ENCODE data around the gene ACOT9. TPM values are rescaled to one million over a fixed set of nuclear protein-coding genes. Genes with fewer than 3 reads are reported as not detected.

Gene ACOT9
- total and polyA plus RNA-seq, 2 experiments from 2014 or later: 28.5 to 34.3 TPM

GRCh38 chrX:23670528-23670927, 72.5 kb downstream of the ACOT9 start:
- Mint-ChIP-seq H3K4me1 (peaks cover 11% of the 10 kb centered on the region), H3K9me3 (no peaks in the 10 kb centered on the region), H3K36me3 (ENCODE audit: low read depth) (peaks cover 7% of the 10 kb centered on the region; the same call in 2 of the 3 replicates), H3K27ac (no peak overlapping the region), H3K27me3 (ENCODE audit: insufficient read depth, low read depth, poor library complexity) (no peaks in the 10 kb centered on the region), H3K4me3 (no peak overlapping the region)
- H3K4me2 ChIP-seq: no peak overlapping the region
- H3K9me2 ChIP-seq (ENCODE audit: insufficient read depth): no peaks in the 10 kb centered on the region
- no peak for TF ChIP-seq EZH2 (IDR thresholded peaks at IDR 0.05; ENCODE audit: low read depth, unreplicated experiment)
- TF ChIP-seq ZNF331 (CRISPR knock-in tag; IDR thresholded peaks at IDR 0.05; ENCODE audit: low read depth): no peak
- TF ChIP-seq CREB1 (CRISPR knock-in tag; IDR thresholded peaks at IDR 0.05; ENCODE audit: low read depth): no peak
- peaks cover 21% of the 10 kb centered on the region for H3K79me2 ChIP-seq (replicated peaks; ENCODE audit: insufficient read depth)
- H3K4me1 ChIP-seq (ENCODE audit: insufficient read depth): peaks cover 6% of the 10 kb centered on the region
- H3F3A ChIP-seq (replicated peaks; ENCODE audit: low read depth): no peaks in the 10 kb centered on the region
- no peaks in the 10 kb centered on the region for H3K36me3 ChIP-seq (ENCODE audit: insufficient read depth)
- no peaks in the 10 kb centered on the region for H4K20me1 ChIP-seq (replicated peaks; ENCODE audit: insufficient read depth)
- no peak for ATAC-seq
- no peak overlapping the region for H3K27ac ChIP-seq (ENCODE audit: low read depth)
- H3K4me3 ChIP-seq: no peak overlapping the region
- DNase-seq (ENCODE audit: low spot score): no peak
- H2AFZ ChIP-seq: no peak overlapping the region
- no peaks in the 10 kb centered on the region for H3K27me3 ChIP-seq (ENCODE audit: insufficient read depth)

GRCh38 chrX:23668335-23668734, 74.7 kb downstream of the ACOT9 start:
- Histone ChIP-seq H3K4me1 (ENCODE audit: insufficient read depth) (peaks cover 6% of the 10 kb centered on the region), H3K79me2 (replicated peaks; ENCODE audit: insufficient read depth) (peaks cover 21% of the 10 kb centered on the region), H3K27me3 (ENCODE audit: insufficient read depth) (no peaks in the 10 kb centered on the region), H3K27ac (ENCODE audit: low read depth) (no peak overlapping the region), H3K4me2 (peak overlapping the region; percentile 76), H3K9me2 (ENCODE audit: insufficient read depth) (no peaks in the 10 kb centered on the region), H4K20me1 (replicated peaks; ENCODE audit: insufficient read depth) (no peaks in the 10 kb centered on the region), H2AFZ (no peak overlapping the region), H3K36me3 (ENCODE audit: insufficient read depth) (no peaks in the 10 kb centered on the region), H3K4me3 (peak overlapping the region; percentile 48), H3F3A (replicated peaks; ENCODE audit: low read depth) (no peaks in the 10 kb centered on the region)
- Mint-ChIP-seq H3K4me3 (peak overlapping the region; percentile 78), H3K4me1 (peaks cover 14% of the 10 kb centered on the region), H3K27me3 (ENCODE audit: insufficient read depth, low read depth, poor library complexity) (no peaks in the 10 kb centered on the region), H3K9me3 (no peaks in the 10 kb centered on the region), H3K27ac (no peak overlapping the region), H3K36me3 (ENCODE audit: low read depth) (peaks cover 2% of the 10 kb centered on the region; the same call in 2 of the 3 replicates)
- DNase-seq (ENCODE audit: low spot score) (no peak), ATAC-seq (no peak)
- TF ChIP-seq CREB1 (CRISPR knock-in tag; IDR thresholded peaks at IDR 0.05; ENCODE audit: low read depth) (no peak), NANOG (IDR thresholded peaks at IDR 0.05; ENCODE audit: borderline replicate concordance) (no peak), POLR2AphosphoS5 (IDR thresholded peaks at IDR 0.05; ENCODE audit: low read depth) (no peak), EZH2 (IDR thresholded peaks at IDR 0.05; ENCODE audit: low read depth, unreplicated experiment) (no peak), ZNF114 (CRISPR knock-in tag; IDR thresholded peaks at IDR 0.05) (no peak), STAT1 (IDR thresholded peaks at IDR 0.05; ENCODE audit: unreplicated experiment) (no peak), EZH2phosphoT487 (IDR thresholded peaks at IDR 0.05; ENCODE audit: unreplicated experiment) (no peak), CTCF (conservative IDR thresholded peaks at IDR 0.05; ENCODE audit: low read depth in 2 of 2) (no peak), ZNF331 (CRISPR knock-in tag; IDR thresholded peaks at IDR 0.05; ENCODE audit: low read depth) (no peak), JUNB (IDR thresholded peaks at IDR 0.05; ENCODE audit: unreplicated experiment) (no peak)
- TF ChIP-seq, protein P1, sequence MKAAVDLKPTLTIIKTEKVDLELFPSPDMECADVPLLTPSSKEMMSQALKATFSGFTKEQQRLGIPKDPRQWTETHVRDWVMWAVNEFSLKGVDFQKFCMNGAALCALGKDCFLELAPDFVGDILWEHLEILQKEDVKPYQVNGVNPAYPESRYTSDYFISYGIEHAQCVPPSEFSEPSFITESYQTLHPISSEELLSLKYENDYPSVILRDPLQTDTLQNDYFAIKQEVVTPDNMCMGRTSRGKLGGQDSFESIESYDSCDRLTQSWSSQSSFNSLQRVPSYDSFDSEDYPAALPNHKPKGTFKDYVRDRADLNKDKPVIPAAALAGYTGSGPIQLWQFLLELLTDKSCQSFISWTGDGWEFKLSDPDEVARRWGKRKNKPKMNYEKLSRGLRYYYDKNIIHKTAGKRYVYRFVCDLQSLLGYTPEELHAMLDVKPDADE (IDR thresholded peaks at IDR 0.05): no peak
- TF ChIP-seq, protein P2, sequence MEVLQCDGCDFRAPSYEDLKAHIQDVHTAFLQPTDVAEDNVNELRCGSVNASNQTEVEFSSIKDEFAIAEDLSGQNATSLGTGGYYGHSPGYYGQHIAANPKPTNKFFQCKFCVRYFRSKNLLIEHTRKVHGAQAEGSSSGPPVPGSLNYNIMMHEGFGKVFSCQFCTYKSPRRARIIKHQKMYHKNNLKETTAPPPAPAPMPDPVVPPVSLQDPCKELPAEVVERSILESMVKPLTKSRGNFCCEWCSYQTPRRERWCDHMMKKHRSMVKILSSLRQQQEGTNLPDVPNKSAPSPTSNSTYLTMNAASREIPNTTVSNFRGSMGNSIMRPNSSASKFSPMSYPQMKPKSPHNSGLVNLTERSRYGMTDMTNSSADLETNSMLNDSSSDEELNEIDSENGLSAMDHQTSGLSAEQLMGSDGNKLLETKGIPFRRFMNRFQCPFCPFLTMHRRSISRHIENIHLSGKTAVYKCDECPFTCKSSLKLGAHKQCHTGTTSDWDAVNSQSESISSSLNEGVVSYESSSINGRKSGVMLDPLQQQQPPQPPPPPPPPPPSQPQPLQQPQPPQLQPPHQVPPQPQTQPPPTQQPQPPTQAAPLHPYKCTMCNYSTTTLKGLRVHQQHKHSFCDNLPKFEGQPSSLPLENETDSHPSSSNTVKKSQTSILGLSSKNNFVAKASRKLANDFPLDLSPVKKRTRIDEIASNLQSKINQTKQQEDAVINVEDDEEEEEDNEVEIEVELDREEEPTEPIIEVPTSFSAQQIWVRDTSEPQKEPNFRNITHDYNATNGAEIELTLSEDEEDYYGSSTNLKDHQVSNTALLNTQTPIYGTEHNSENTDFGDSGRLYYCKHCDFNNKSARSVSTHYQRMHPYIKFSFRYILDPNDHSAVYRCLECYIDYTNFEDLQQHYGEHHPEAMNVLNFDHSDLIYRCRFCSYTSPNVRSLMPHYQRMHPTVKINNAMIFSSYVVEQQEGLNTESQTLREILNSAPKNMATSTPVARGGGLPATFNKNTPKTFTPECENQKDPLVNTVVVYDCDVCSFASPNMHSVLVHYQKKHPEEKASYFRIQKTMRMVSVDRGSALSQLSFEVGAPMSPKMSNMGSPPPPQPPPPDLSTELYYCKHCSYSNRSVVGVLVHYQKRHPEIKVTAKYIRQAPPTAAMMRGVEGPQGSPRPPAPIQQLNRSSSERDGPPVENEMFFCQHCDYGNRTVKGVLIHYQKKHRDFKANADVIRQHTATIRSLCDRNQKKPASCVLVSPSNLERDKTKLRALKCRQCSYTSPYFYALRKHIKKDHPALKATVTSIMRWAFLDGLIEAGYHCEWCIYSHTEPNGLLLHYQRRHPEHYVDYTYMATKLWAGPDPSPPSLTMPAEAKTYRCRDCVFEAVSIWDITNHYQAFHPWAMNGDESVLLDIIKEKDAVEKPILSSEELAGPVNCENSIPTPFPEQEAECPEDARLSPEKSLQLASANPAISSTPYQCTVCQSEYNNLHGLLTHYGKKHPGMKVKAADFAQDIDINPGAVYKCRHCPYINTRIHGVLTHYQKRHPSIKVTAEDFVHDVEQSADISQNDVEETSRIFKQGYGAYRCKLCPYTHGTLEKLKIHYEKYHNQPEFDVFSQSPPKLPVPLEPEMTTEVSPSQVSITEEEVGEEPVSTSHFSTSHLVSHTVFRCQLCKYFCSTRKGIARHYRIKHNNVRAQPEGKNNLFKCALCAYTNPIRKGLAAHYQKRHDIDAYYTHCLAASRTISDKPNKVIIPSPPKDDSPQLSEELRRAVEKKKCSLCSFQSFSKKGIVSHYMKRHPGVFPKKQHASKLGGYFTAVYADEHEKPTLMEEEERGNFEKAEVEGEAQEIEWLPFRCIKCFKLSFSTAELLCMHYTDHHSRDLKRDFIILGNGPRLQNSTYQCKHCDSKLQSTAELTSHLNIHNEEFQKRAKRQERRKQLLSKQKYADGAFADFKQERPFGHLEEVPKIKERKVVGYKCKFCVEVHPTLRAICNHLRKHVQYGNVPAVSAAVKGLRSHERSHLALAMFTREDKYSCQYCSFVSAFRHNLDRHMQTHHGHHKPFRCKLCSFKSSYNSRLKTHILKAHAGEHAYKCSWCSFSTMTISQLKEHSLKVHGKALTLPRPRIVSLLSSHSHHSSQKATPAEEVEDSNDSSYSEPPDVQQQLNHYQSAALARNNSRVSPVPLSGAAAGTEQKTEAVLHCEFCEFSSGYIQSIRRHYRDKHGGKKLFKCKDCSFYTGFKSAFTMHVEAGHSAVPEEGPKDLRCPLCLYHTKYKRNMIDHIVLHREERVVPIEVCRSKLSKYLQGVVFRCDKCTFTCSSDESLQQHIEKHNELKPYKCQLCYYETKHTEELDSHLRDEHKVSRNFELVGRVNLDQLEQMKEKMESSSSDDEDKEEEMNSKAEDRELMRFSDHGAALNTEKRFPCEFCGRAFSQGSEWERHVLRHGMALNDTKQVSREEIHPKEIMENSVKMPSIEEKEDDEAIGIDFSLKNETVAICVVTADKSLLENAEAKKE (CRISPR knock-in tag; IDR thresholded peaks at IDR 0.05): no peak
